Measurements from ENCODE around the gene PHF5A. TPM values are rescaled to one million over a fixed set of nuclear protein-coding genes. Genes with fewer than 3 reads are reported as not detected.

Gene PHF5A
- total and polyA plus RNA-seq, 2 donors (not counting 3 experiments of a cell fraction or from before 2014, with no cell fraction given): 61.1 to 63.7 TPM

DNA sequence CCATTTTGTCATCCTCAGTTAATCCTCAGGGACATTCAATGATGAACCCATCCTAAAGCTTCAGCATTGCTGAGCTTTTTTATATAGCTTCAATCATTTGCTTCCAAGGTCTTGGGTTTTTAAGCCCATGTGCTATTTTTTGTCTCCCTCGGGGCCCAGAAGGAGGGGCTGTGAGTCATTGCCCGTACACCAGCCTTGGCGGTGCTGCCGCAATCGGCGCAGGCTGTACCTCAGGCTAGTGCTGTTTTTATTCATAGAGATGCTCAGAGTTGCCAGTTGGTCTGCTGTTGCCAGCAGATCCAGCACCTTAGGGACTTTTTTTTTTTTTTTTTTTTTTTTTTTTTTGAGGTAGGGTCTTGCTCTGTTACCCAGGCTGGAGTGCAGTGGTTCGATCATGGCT is 35.9 kb upstream of the PHF5A start:
- H3K9me3 ChIP-seq (replicated peaks; ENCODE audit: control insufficient read depth, insufficient read depth, low read length): no peaks in the 10 kb centered on the region
- POLR2A ChIA-PET: no interaction called here
- no peak overlapping the region for H3K4me3 ChIP-seq (replicated peaks in 1 of 3; ENCODE audit: insufficient read depth in 1 of 3, low read depth in 1 of 3, low read length in 3 of 3)
- H3K4me2 ChIP-seq (ENCODE audit: insufficient read depth, low read length): no peak overlapping the region
- no peaks in the 10 kb centered on the region for H3K4me1 ChIP-seq (ENCODE audit: control insufficient read depth, extremely low read depth, insufficient read depth, low read length)
- no peak for FAIRE-seq
- H3K79me2 ChIP-seq (ENCODE audit: control insufficient read depth, insufficient read depth, low read length): no peaks in the 10 kb centered on the region
- H3K9me1 ChIP-seq (replicated peaks; ENCODE audit: control insufficient read depth, extremely low read depth, insufficient read depth, low read length): no peaks in the 10 kb centered on the region
- no peak for TF ChIP-seq GATA2 (IDR thresholded peaks at IDR 0.05; ENCODE audit: insufficient read depth, insufficient read length, low read depth, low read length)
- TF ChIP-seq, protein P1, sequence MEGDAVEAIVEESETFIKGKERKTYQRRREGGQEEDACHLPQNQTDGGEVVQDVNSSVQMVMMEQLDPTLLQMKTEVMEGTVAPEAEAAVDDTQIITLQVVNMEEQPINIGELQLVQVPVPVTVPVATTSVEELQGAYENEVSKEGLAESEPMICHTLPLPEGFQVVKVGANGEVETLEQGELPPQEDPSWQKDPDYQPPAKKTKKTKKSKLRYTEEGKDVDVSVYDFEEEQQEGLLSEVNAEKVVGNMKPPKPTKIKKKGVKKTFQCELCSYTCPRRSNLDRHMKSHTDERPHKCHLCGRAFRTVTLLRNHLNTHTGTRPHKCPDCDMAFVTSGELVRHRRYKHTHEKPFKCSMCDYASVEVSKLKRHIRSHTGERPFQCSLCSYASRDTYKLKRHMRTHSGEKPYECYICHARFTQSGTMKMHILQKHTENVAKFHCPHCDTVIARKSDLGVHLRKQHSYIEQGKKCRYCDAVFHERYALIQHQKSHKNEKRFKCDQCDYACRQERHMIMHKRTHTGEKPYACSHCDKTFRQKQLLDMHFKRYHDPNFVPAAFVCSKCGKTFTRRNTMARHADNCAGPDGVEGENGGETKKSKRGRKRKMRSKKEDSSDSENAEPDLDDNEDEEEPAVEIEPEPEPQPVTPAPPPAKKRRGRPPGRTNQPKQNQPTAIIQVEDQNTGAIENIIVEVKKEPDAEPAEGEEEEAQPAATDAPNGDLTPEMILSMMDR (IDR thresholded peaks at IDR 0.05; ENCODE audit: extremely low read depth in 1 of 2, insufficient read depth in 1 of 2, low read depth in 1 of 2, low read length in 2 of 2): no peak
- no peak for TF ChIP-seq FOS (IDR thresholded peaks at IDR 0.05; ENCODE audit: borderline replicate concordance, insufficient read depth, low read length)
- no peak for TF ChIP-seq POLR2AphosphoS5 (IDR thresholded peaks at IDR 0.05; ENCODE audit: insufficient read depth, low read depth, low read length)
- TF ChIP-seq, protein P2, sequence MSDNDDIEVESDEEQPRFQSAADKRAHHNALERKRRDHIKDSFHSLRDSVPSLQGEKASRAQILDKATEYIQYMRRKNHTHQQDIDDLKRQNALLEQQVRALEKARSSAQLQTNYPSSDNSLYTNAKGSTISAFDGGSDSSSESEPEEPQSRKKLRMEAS (IDR thresholded peaks at IDR 0.05; ENCODE audit: insufficient read depth, insufficient read length): no peak
- TF ChIP-seq MYC (IDR thresholded peaks at IDR 0.05; ENCODE audit: low read depth, low read length): no peak
- no peak for TF ChIP-seq POLR2A (IDR thresholded peaks at IDR 0.05; ENCODE audit: low read depth, low read length)
- TF ChIP-seq EZH2 (IDR thresholded peaks at IDR 0.05; ENCODE audit: borderline replicate concordance, low read depth, low read length, severe bottlenecking): no peak
- no peak for TF ChIP-seq JUN (IDR thresholded peaks at IDR 0.05; ENCODE audit: borderline replicate concordance, insufficient read depth, insufficient read length, low read depth)
- dilution Hi-C loops (cut with MboI; ENCODE audit: extremely low pct_ligation_motif_present, low sequenced_read_pairs): no loop called here
- no peak overlapping the region for H2AFZ ChIP-seq (ENCODE audit: low read depth, low read length)
- intact Hi-C loops (cut with micrococcal nuclease): no loop called here
- peaks cover 0 to 22% of the 10 kb centered on the region in 2 experiments for H3K36me3 ChIP-seq (ENCODE audit: control insufficient read depth in 2 of 2, extremely low read depth in 1 of 2, insufficient read depth in 2 of 2, low read length in 2 of 2)
- H4K20me1 ChIP-seq (replicated peaks; ENCODE audit: control insufficient read depth, extremely low read depth, insufficient read depth, low read length): no peaks in the 10 kb centered on the region
- DNase-seq (ENCODE audit: low read depth, low spot score): no peak
- BruUV-seq (replicated peaks): no TSS peak
- no peak overlapping the region for H3K27ac ChIP-seq (ENCODE audit: insufficient read depth, low read depth, low read length)
- no peaks in the 10 kb centered on the region for H3K27me3 ChIP-seq (ENCODE audit: control insufficient read depth in 2 of 2, insufficient read depth in 2 of 2, low read length in 2 of 2)
- CTCF ChIA-PET: interaction anchor here (3.0 kb wide), 1 partner anchor 14 kb away, joined by 12 read pairs; no protein-coding TSS in a partner anchor
- no peak overlapping the region for H3K9ac ChIP-seq (replicated peaks; ENCODE audit: extremely low read depth, insufficient read depth, low read length)

Measured in endothelial cell of umbilical vein (primary cell).